Caco-2 (cell line): Measurements from ENCODE around the gene LTBP1. TPM values are rescaled to one million over a fixed set of nuclear protein-coding genes. Genes with fewer than 3 reads are reported as not detected.

Source experiments
- BruUV-seq: library from RNA; stranded (reverse); fragments of 400-500 nt; replicated peaks from 2 replicates; lab custom pipeline; 2021; lab: Mats Ljungman, UMichigan
- CTCF ChIA-PET: fragments of 300-600 bp; sonication (Branson Sonifier 250); formaldehyde crosslinking; loops from one replicate; lab custom pipeline; 2022; ENCODE audit warnings: antibody characterized with exemption; lab: Charles Lee
- POLR2A ChIA-PET: fragments of 300-600 bp; sonication (Branson Sonifier 250); formaldehyde crosslinking; loops from one replicate; lab custom pipeline; 2022; ENCODE audit warnings: antibody characterized with exemption; lab: Charles Lee
- DNase-seq, 2 experiments: peaks; one replicate each; pipeline versions ENCODE4 v3.0.0 to v3.0.0-alpha.2; 2020 to 2022
- H3K27me3 ChIP-seq: replicated peaks from 2 replicates; pipeline ENCODE4 v1.6.0; 2011; ENCODE audit warnings: low read length; ENCODE audit not compliant: control insufficient read depth, insufficient read depth
- H3K36me3 ChIP-seq: 2 replicates; pipeline ENCODE4 v1.5.1; 2011; ENCODE audit warnings: low read length; ENCODE audit not compliant: control insufficient read depth, insufficient read depth
- H3K4me1 ChIP-seq: fragments of 250-450 bp; sonication (Bioruptor Pico); 2 replicates; pipeline ENCODE4 v1.5.1; 2020; ENCODE audit warnings: mild to moderate bottlenecking
- H3K4me3 ChIP-seq: 2 replicates; pipeline ENCODE4 v1.5.1; 2011; ENCODE audit warnings: low read depth, mild to moderate bottlenecking, control low read depth, low read length
- H3K9me3 ChIP-seq: fragments of 250-450 bp; sonication (Bioruptor Pico); 2 replicates; pipeline ENCODE4 v1.5.1; 2020; ENCODE audit warnings: mild to moderate bottlenecking, moderate library complexity
- H3K27ac Mint-ChIP-seq: one replicate; pipeline ENCODE4 v1.8.0; 2022; ENCODE audit warnings: mixed read lengths; ENCODE audit not compliant: unreplicated experiment
- H3K27me3 Mint-ChIP-seq: one replicate; pipeline ENCODE4 v1.8.0; 2022; ENCODE audit warnings: mixed read lengths; ENCODE audit not compliant: insufficient read depth, unreplicated experiment
- H3K36me3 Mint-ChIP-seq: one replicate; pipeline ENCODE4 v1.8.0; 2022; ENCODE audit warnings: mild to moderate bottlenecking, mixed read lengths; ENCODE audit not compliant: insufficient read depth, unreplicated experiment
- H3K4me1 Mint-ChIP-seq: one replicate; pipeline ENCODE4 v1.8.0; 2022; ENCODE audit warnings: low read depth, mixed read lengths; ENCODE audit not compliant: unreplicated experiment
- H3K4me3 Mint-ChIP-seq: one replicate; pipeline ENCODE4 v1.8.0; 2022; ENCODE audit warnings: mild to moderate bottlenecking, moderate library complexity, mixed read lengths; ENCODE audit not compliant: unreplicated experiment
- H3K9me3 Mint-ChIP-seq: one replicate; pipeline ENCODE4 v1.8.0; 2022; ENCODE audit warnings: mixed read lengths; ENCODE audit not compliant: unreplicated experiment
- intact Hi-C: fragments of 100-400 bp; cut with micrococcal nuclease; formaldehyde crosslinking; loops from one replicate; pipeline ENCODE4 v1.10.0; 2022; ENCODE audit not compliant: unreplicated experiment
- total RNA-seq: library from RNA; stranded (reverse); gene quantifications from 2 replicates; pipeline ENCODE4 v1.2.3, GENCODE V29; 2022
- TF ChIP-seq, protein P1 (sequence below), 2 experiments: fragments of 200-600 bp in 1 of 2; IDR thresholded peaks; 1 replicate in 1 of 2; 2 replicates in 1 of 2; pipeline versions ENCODE4 v1.5.1 to v1.8.0; 2011 to 2022; ENCODE audit warnings: antibody characterized with exemption in 1 of 2, control low read depth in 1 of 2, inconsistent platforms in 1 of 2, low read depth in 1 of 2, low read length in 1 of 2, mild to moderate bottlenecking in 1 of 2, moderate library complexity in 1 of 2; ENCODE audit not compliant: insufficient read depth in 1 of 2, severe bottlenecking in 1 of 2, unreplicated experiment in 1 of 2

LTBP1 gene
- total RNA-seq, 1 experiment from 2014 or later: 64.2 TPM

DNA sequence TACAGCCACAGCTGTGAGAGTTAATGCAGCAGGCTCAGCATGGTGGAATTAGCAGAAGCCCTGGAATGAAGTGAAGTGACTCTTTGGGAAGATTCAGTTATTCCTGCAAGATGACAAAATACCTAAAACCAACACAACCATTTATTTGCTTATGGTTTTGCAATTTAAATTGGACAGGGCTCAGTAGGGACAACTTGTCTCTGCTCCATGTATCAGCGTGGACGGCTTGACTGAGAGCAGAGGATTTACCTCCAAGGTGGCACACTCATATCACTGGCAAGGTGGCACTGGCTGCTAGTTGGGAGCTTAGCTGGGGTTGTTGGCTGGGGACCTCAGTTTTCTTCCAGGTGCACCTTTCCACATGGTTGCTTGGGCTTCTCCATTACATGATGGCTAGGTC is 58.3 kb downstream of the LTBP1 start:
- TF ChIP-seq, protein P1, sequence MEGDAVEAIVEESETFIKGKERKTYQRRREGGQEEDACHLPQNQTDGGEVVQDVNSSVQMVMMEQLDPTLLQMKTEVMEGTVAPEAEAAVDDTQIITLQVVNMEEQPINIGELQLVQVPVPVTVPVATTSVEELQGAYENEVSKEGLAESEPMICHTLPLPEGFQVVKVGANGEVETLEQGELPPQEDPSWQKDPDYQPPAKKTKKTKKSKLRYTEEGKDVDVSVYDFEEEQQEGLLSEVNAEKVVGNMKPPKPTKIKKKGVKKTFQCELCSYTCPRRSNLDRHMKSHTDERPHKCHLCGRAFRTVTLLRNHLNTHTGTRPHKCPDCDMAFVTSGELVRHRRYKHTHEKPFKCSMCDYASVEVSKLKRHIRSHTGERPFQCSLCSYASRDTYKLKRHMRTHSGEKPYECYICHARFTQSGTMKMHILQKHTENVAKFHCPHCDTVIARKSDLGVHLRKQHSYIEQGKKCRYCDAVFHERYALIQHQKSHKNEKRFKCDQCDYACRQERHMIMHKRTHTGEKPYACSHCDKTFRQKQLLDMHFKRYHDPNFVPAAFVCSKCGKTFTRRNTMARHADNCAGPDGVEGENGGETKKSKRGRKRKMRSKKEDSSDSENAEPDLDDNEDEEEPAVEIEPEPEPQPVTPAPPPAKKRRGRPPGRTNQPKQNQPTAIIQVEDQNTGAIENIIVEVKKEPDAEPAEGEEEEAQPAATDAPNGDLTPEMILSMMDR (IDR thresholded peaks at IDR 0.05; ENCODE audit: insufficient read depth in 1 of 2, low read depth in 1 of 2, low read length in 1 of 2, severe bottlenecking in 1 of 2, unreplicated experiment in 1 of 2): no peak

DNA sequence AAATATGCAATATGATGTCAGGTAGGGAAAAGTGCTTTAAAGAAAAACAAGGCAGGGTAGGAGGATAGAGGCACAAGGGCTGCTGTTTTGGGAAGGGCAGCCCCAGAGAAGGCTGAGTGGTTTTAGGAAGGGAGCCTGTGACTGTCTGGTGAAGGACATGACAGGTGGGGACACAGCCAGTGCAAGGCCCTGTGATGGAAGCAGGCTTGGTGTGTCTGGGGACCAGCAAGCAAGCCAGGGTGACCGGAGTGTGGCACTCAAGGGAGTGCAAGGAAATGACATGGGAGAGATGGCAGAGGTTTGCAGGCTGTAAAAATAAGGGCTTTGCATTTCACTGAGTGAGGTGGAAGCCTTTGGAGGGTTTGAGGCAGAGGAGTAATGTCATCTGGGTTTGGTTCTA is 62.0 kb downstream of the LTBP1 start:
- no peak overlapping the region for H3K4me3 Mint-ChIP-seq
- H3K27ac Mint-ChIP-seq: no peak overlapping the region
- Histone ChIP-seq H3K36me3 (no peaks in the 10 kb centered on the region), H3K4me1 (peaks cover 9% of the 10 kb centered on the region), H3K9me3 (no peaks in the 10 kb centered on the region), H3K27me3 (no peaks in the 10 kb centered on the region), H3K4me3 (no peak overlapping the region)
- H3K4me1 Mint-ChIP-seq: peaks cover 8% of the 10 kb centered on the region
- BruUV-seq: no TSS peak
- H3K9me3 Mint-ChIP-seq: no peaks in the 10 kb centered on the region
- ChIA-PET CTCF (no interaction called here), POLR2A (no interaction called here)
- DNase-seq: no peak
- no peaks in the 10 kb centered on the region for H3K36me3 Mint-ChIP-seq
- TF ChIP-seq, protein P1 (IDR thresholded peaks at IDR 0.05; ENCODE audit: insufficient read depth in 1 of 2, low read depth in 1 of 2, low read length in 1 of 2, severe bottlenecking in 1 of 2, unreplicated experiment in 1 of 2): no peak
- intact Hi-C loops: no loop called here
- H3K27me3 Mint-ChIP-seq: no peaks in the 10 kb centered on the region

More for the DNA sequence above, 58.3 kb downstream of the LTBP1 start:
- no TSS peak for BruUV-seq
- no peaks in the 10 kb centered on the region for H3K36me3 Mint-ChIP-seq
- Histone ChIP-seq H3K27me3 (no peaks in the 10 kb centered on the region), H3K36me3 (no peaks in the 10 kb centered on the region), H3K9me3 (no peaks in the 10 kb centered on the region), H3K4me3 (no peak overlapping the region), H3K4me1 (peaks cover 10% of the 10 kb centered on the region; the same call in 1 of the 2 replicates)
- no peaks in the 10 kb centered on the region for H3K9me3 Mint-ChIP-seq
- peaks cover 5% of the 10 kb centered on the region for H3K4me1 Mint-ChIP-seq
- no peaks in the 10 kb centered on the region for H3K27me3 Mint-ChIP-seq
- H3K27ac Mint-ChIP-seq: no peak overlapping the region
- ChIA-PET POLR2A (no interaction called here), CTCF (no interaction called here)
- DNase-seq: no peak
- intact Hi-C loops: no loop called here
- no peak overlapping the region for H3K4me3 Mint-ChIP-seq

DNA sequence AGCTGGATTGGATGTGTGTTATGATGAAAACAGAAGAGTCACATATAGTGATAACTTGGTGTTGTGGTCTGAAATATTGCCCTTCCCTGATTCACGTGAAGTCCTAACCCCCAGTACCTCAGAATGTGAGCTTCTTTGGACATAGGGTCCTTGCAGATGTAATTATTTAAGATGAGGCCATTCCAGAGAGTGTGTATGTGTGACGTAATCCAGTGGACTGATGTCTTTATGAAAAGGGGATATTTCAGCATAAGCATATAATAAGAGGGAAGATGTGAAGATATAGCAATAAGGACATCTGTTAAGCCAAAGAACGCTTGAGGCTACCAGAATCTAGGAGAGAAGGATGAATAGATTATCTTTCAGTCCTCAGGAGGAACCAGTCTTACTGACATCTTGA is 62.5 kb downstream of the LTBP1 start:
- H3K4me1 ChIP-seq: peaks cover 14% of the 10 kb centered on the region
- DNase-seq: no peak
- intact Hi-C loops: no loop called here
- Mint-ChIP-seq H3K27me3 (no peaks in the 10 kb centered on the region), H3K36me3 (no peaks in the 10 kb centered on the region), H3K27ac (no peak overlapping the region), H3K9me3 (no peaks in the 10 kb centered on the region), H3K4me3 (no peak overlapping the region), H3K4me1 (peaks cover 14% of the 10 kb centered on the region)
- no TSS peak for BruUV-seq
- H3K27me3 ChIP-seq: no peaks in the 10 kb centered on the region
- TF ChIP-seq, protein P1 (IDR thresholded peaks at IDR 0.05; ENCODE audit: insufficient read depth in 1 of 2, low read depth in 1 of 2, low read length in 1 of 2, severe bottlenecking in 1 of 2, unreplicated experiment in 1 of 2): no peak
- no peaks in the 10 kb centered on the region for H3K9me3 ChIP-seq
- POLR2A ChIA-PET: no interaction called here
- H3K36me3 ChIP-seq: no peaks in the 10 kb centered on the region
- no peak overlapping the region for H3K4me3 ChIP-seq
- CTCF ChIA-PET: no interaction called here
